ENCODE data around the gene AFP.

The AFP gene

GRCh38 chr4:73407227-73407673 lies 28.8 kb upstream of the AFP start:
- TF ChIP-seq CTCF (IDR thresholded peaks at IDR 0.05; ENCODE audit: insufficient read depth, low read depth, low read length, missing control alignments): no peak
- no peak overlapping the region for H3K4me3 ChIP-seq (ENCODE audit: low read depth, low read length)
- DNase-seq (ENCODE audit: low read depth): no peak

GRCh38 chr4:73408181-73408867 lies 27.7 kb upstream of the AFP start:
- no peak for DNase-seq (ENCODE audit: low read depth)
- TF ChIP-seq CTCF (IDR thresholded peaks at IDR 0.05; ENCODE audit: insufficient read depth, low read depth, low read length, missing control alignments): no peak
- no peak overlapping the region for H3K4me3 ChIP-seq (ENCODE audit: low read depth, low read length)

GRCh38 chr4:73409012-73409862 lies 26.8 kb upstream of the AFP start:
- no peak overlapping the region for H3K4me3 ChIP-seq (ENCODE audit: low read depth, low read length)
- no peak for TF ChIP-seq CTCF (IDR thresholded peaks at IDR 0.05; ENCODE audit: insufficient read depth, low read depth, low read length, missing control alignments)
- no peak for DNase-seq (ENCODE audit: low read depth)

- TF ChIP-seq CTCF (IDR thresholded peaks at IDR 0.05; ENCODE audit: insufficient read depth, low read depth, low read length, missing control alignments): no peak
- no peak for DNase-seq (ENCODE audit: low read depth)
- H3K4me3 ChIP-seq (ENCODE audit: low read depth, low read length): no peak overlapping the region
Measured at GRCh38 chr4:73409978-73410548, 26.0 kb upstream of the AFP start.

- no peak for DNase-seq (ENCODE audit: low read depth)
- no peak overlapping the region for H3K4me3 ChIP-seq (ENCODE audit: low read depth, low read length)
- TF ChIP-seq CTCF (IDR thresholded peaks at IDR 0.05; ENCODE audit: insufficient read depth, low read depth, low read length, missing control alignments): no peak
Measured at GRCh38 chr4:73410916-73411730, 24.9 kb upstream of the AFP start.

GRCh38 chr4:73411731-73412414 lies 24.1 kb upstream of the AFP start:
- H3K4me3 ChIP-seq (ENCODE audit: low read depth, low read length): no peak overlapping the region
- no peak for TF ChIP-seq CTCF (IDR thresholded peaks at IDR 0.05; ENCODE audit: insufficient read depth, low read depth, low read length, missing control alignments)
- DNase-seq (ENCODE audit: low read depth): no peak

Measured in GM12865 (cell line).